ENCODE measurements around the gene MUTYH. TPM values are rescaled to one million over a fixed set of nuclear protein-coding genes. Genes with fewer than 3 reads are reported as not detected.

Gene MUTYH
- total RNA-seq, 4 donors from 2014 or later: 34.7 to 62.2 (median 46.0) TPM

DNA sequence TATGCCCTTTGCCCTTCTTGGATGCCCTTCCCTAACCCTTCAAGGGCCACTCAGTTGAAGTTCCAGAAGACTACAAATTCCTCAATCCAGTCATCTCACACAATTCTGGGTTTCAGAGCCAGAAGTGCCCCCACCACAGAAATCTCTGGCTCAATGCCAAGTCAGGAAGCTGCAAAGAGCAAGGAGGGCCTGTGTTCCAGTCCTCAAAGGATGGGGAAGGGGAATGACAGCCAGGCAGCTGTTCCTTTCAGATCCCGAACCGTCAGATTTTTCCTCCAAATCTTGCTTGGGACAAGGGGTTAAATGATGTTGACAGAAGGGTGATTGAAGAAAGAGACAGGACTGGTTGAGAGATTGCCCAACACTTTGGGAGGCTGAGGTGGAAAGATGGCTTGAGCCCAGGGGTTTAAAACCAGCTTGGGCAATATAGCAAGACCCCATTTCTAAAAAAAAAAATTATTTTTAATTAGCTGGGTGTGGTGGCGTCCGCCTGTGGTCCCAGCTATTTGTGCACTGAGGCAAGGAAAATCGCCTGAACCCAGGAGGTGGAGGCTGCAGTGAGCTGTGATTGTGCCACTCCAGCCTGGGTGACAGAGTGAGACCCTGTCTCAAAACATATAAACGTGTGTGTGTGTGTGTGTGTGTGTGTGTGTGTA, 14.3 kb downstream of the MUTYH start:
- H3K4me1 ChIP-seq: peaks cover 0 to 38% (median 8%) of the 10 kb centered on the region in 4 donors
- H3K36me3 ChIP-seq: peaks cover 0 to 26% (median 0%) of the 10 kb centered on the region in 3 donors
- peak overlapping the region in 2 of 4 donors; percentile 75 to 79 for H3K27ac ChIP-seq
- H3K9me3 ChIP-seq: no peaks in the 10 kb centered on the region
- no peak for DNase-seq (ENCODE audit: low spot score in 2 of 2)
- TF ChIP-seq EP300 (IDR thresholded peaks at IDR 0.05): peak in 1 of 2 donors; percentile 20
- TF ChIP-seq CTCF (IDR thresholded peaks at IDR 0.05): no peak
- TF ChIP-seq POLR2A (IDR thresholded peaks at IDR 0.05): no peak
- 24 to 33% methylated on average over 6 of the region's 6 CpGs for WGBS, 2 donors
- H3K27me3 ChIP-seq: no peaks in the 10 kb centered on the region
- peak overlapping the region in 3 of 4 donors; percentile 52 to 55 (median 52) for H3K4me3 ChIP-seq

DNA sequence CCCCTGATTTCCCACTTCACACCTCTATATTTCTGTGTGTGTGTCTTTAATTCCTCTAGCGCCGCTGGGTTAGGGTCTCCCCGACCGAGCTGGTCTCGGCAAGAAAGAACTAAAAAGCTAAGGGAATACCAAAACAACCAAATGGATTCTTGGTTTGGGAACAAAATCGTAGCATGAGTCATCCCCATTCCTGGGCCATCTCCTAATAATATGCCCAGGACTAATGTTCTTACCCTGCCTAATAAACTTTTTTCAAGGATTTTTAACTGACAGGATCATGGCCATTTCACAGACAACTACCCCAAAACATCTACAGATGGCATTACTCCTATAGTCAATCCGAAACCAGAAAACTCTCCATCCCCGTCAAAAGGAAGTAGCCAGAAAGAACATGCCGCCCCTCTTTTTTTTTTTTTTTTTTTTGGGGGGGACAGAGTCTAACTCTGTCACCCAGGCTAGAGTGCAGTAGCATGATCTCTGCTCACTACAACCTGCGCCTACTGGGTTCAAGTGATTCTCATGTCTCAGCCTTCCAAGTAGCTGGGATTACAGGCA, 17.7 kb downstream of the MUTYH start:
- Histone ChIP-seq H3K27ac (no peak overlapping the region), H3K27me3 (no peaks in the 10 kb centered on the region), H3K9me3 (no peaks in the 10 kb centered on the region), H3K4me3 (no peak overlapping the region), H3K36me3 (no peaks in the 10 kb centered on the region), H3K4me1 (peaks cover 0 to 21% (median 7%) of the 10 kb centered on the region in 4 donors)
- no peak for TF ChIP-seq CTCF (IDR thresholded peaks at IDR 0.05)
- no peak for TF ChIP-seq POLR2A (IDR thresholded peaks at IDR 0.05)
- TF ChIP-seq EP300 (IDR thresholded peaks at IDR 0.05): no peak
- WGBS, 2 donors: 75 to 82% methylated on average over 10 of the region's 10 CpGs
- DNase-seq (ENCODE audit: low spot score in 2 of 2): no peak

GRCh38 chr1:45321444-45321843, 18.8 kb downstream of the MUTYH start:
- no peak overlapping the region for H3K27ac ChIP-seq
- no peak overlapping the region for H3K4me3 ChIP-seq
- H3K4me1 ChIP-seq: peaks cover 0 to 12% (median 3%) of the 10 kb centered on the region in 4 donors
- 83 to 89% methylated on average over 5 of the region's 5 CpGs for WGBS, 2 donors
- H3K36me3 ChIP-seq: no peaks in the 10 kb centered on the region
- no peak for TF ChIP-seq EP300 (IDR thresholded peaks at IDR 0.05)
- no peak for TF ChIP-seq CTCF (IDR thresholded peaks at IDR 0.05)
- TF ChIP-seq POLR2A (IDR thresholded peaks at IDR 0.05): no peak
- DNase-seq (ENCODE audit: low spot score in 2 of 2): no peak
- no peaks in the 10 kb centered on the region for H3K27me3 ChIP-seq
- H3K9me3 ChIP-seq: no peaks in the 10 kb centered on the region

GRCh38 chr1:45319761-45320160, 20.5 kb downstream of the MUTYH start:
- Histone ChIP-seq H3K27me3 (no peaks in the 10 kb centered on the region), H3K4me1 (no peaks in the 10 kb centered on the region), H3K9me3 (no peaks in the 10 kb centered on the region), H3K27ac (no peak overlapping the region), H3K36me3 (no peaks in the 10 kb centered on the region), H3K4me3 (no peak overlapping the region)
- DNase-seq (ENCODE audit: low spot score in 2 of 2): no peak
- no peak for TF ChIP-seq EP300 (IDR thresholded peaks at IDR 0.05)
- TF ChIP-seq POLR2A (IDR thresholded peaks at IDR 0.05): no peak
- TF ChIP-seq CTCF (IDR thresholded peaks at IDR 0.05): no peak
- WGBS, 2 donors: 71 to 72% methylated on average over 4 of the region's 4 CpGs

- H3K4me3 ChIP-seq: no peak overlapping the region
- H3K9me3 ChIP-seq: no peaks in the 10 kb centered on the region
- TF ChIP-seq EP300 (IDR thresholded peaks at IDR 0.05) (no peak), CTCF (IDR thresholded peaks at IDR 0.05) (no peak), POLR2A (IDR thresholded peaks at IDR 0.05) (no peak)
- H3K4me1 ChIP-seq: no peaks in the 10 kb centered on the region
- H3K27ac ChIP-seq: no peak overlapping the region
- DNase-seq (ENCODE audit: low spot score in 2 of 2): no peak
- no peaks in the 10 kb centered on the region for H3K27me3 ChIP-seq
- H3K36me3 ChIP-seq: no peaks in the 10 kb centered on the region
- 63 to 69% methylated on average over 4 of the region's 4 CpGs for WGBS, 2 donors
Observed at GRCh38 chr1:45317166-45317565, 23.1 kb downstream of the MUTYH start.
